Peyer's patch (tissue), 4 donors: ENCODE results near the gene FUT4. TPM values are rescaled to one million over a fixed set of nuclear protein-coding genes. Genes with fewer than 3 reads are reported as not detected.
A peak's percentile ranks its signal among the peaks of the same experiment; 100 is the strongest.

Experiments used
- DNase-seq, 3 donors: peaks; one replicate each; pipeline ENCODE4 v3.0.0-alpha.2; 2017 to 2019
- H3K27ac ChIP-seq, 4 donors: fragments of 200-600 bp; sonication (generic); one replicate each; pipeline ENCODE4 v1.5.1; 2016 to 2019
- H3K27me3 ChIP-seq, 2 donors: fragments of 200-600 bp; sonication (generic); one replicate each; pipeline ENCODE4 v1.5.1; 2019
- H3K36me3 ChIP-seq, 3 donors: fragments of 200-600 bp; sonication (generic); one replicate each; pipeline ENCODE4 v1.5.1; 2016 to 2019
- H3K4me1 ChIP-seq, 4 donors: fragments of 200-600 bp; sonication (generic); one replicate each; pipeline ENCODE4 v1.5.1; 2016 to 2019
- H3K4me3 ChIP-seq, 4 donors: fragments of 200-600 bp; sonication (generic); 1 replicate in 3 of 4; 2 replicates in 1 of 4; pipeline ENCODE4 v1.5.1; 2016 to 2019; ENCODE audit warnings: mild to moderate bottlenecking in 1 of 4
- H3K9me3 ChIP-seq, 4 donors: fragments of 200-600 bp; sonication (generic); one replicate each; pipeline ENCODE4 v1.5.1; 2016 to 2019; ENCODE audit warnings: mild to moderate bottlenecking in 1 of 4
- CTCF ChIP-seq, 6 experiments: fragments of 450-650 bp in 4 of 6; fragments of 200-600 bp in 2 of 6; sonication (generic) in 1 of 6; IDR thresholded peaks; one replicate each; pipeline ENCODE4 v1.5.1; 2017 to 2019; ENCODE audit warnings: antibody characterized with exemption in 6 of 6, mild to moderate bottlenecking in 3 of 6, moderate library complexity in 1 of 6
- POLR2A ChIP-seq, 2 donors: fragments of 450-650 bp; IDR thresholded peaks; one replicate each; pipeline ENCODE4 v1.5.1; 2017; ENCODE audit warnings: antibody characterized with exemption in 2 of 2, mild to moderate bottlenecking in 2 of 2, moderate library complexity in 2 of 2
- total RNA-seq, 4 donors: library from RNA; depleted of rRNA; stranded (reverse); fragments of >200 nt; gene quantifications; one replicate each; pipeline ENCODE4 v1.1.0, GENCODE V29; 2016

The FUT4 gene
- total RNA-seq, 4 donors from 2014 or later, result 9.1 to 34.3 (median 25.4) TPM

GRCh38 chr11:94507485-94507884 lies 36.2 kb upstream of the FUT4 start:
- Histone ChIP-seq H3K27ac (no peak overlapping the region), H3K4me3 (no peak overlapping the region), H3K9me3 (no peaks in the 10 kb centered on the region), H3K36me3 (no peaks in the 10 kb centered on the region), H3K4me1 (peaks cover 0 to 8% (median 0%) of the 10 kb centered on the region in 4 donors), H3K27me3 (no peaks in the 10 kb centered on the region)
- no peak for DNase-seq
- TF ChIP-seq CTCF (IDR thresholded peaks at IDR 0.05) (no peak), POLR2A (IDR thresholded peaks at IDR 0.05) (no peak)

- H3K27ac ChIP-seq, result no peak within 1 kb of the TSS
- no peaks in the 10 kb centered on the region for H3K36me3 ChIP-seq
- TF ChIP-seq CTCF (IDR thresholded peaks at IDR 0.05), result no peak
- TF ChIP-seq POLR2A (IDR thresholded peaks at IDR 0.05), result no peak
- peak within 1 kb of the TSS; percentile 38 to 68 (median 54) for H3K4me3 ChIP-seq
- no peaks in the 10 kb centered on the region for H3K9me3 ChIP-seq
- DNase-seq, result peak; percentile 32 to 72 (median 65)
- H3K4me1 ChIP-seq, result peaks cover 0 to 18% (median 0%) of the 10 kb centered on the region in 4 donors
- no peaks in the 10 kb centered on the region for H3K27me3 ChIP-seq
Measured at GRCh38 chr11:94511932-94512781, 31.6 kb upstream of the FUT4 start, which contains the start of gene C11orf97. C11orf97 (plus strand) TSS chr11:94512461; CDS start chr11:94512529, 68 bp downstream.

GRCh38 chr11:94513091-94513490 lies 30.6 kb upstream of the FUT4 start:
- H3K9me3 ChIP-seq, result no peaks in the 10 kb centered on the region
- peaks cover 0 to 18% (median 0%) of the 10 kb centered on the region in 4 donors for H3K4me1 ChIP-seq
- peak overlapping the region in 2 of 4 donors; percentile 67 to 68 for H3K4me3 ChIP-seq
- no peak overlapping the region for H3K27ac ChIP-seq
- TF ChIP-seq POLR2A (IDR thresholded peaks at IDR 0.05), result no peak
- no peak for TF ChIP-seq CTCF (IDR thresholded peaks at IDR 0.05)
- peak in 1 of 3 donors; percentile 50 for DNase-seq
- no peaks in the 10 kb centered on the region for H3K36me3 ChIP-seq
- H3K27me3 ChIP-seq, result no peaks in the 10 kb centered on the region

- no peak overlapping the region for H3K27ac ChIP-seq
- no peaks in the 10 kb centered on the region for H3K36me3 ChIP-seq
- no peak overlapping the region for H3K4me3 ChIP-seq
- DNase-seq, result no peak
- no peaks in the 10 kb centered on the region for H3K27me3 ChIP-seq
- H3K4me1 ChIP-seq, result peaks cover 0 to 18% (median 0%) of the 10 kb centered on the region in 4 donors
- no peak for TF ChIP-seq CTCF (IDR thresholded peaks at IDR 0.05)
- TF ChIP-seq POLR2A (IDR thresholded peaks at IDR 0.05), result no peak
- no peaks in the 10 kb centered on the region for H3K9me3 ChIP-seq
Measured at GRCh38 chr11:94515398-94515797, 28.3 kb upstream of the FUT4 start.

- H3K9me3 ChIP-seq, result no peaks in the 10 kb centered on the region
- no peaks in the 10 kb centered on the region for H3K27me3 ChIP-seq
- peaks cover 0 to 18% (median 0%) of the 10 kb centered on the region in 4 donors for H3K4me1 ChIP-seq
- H3K4me3 ChIP-seq, result no peak overlapping the region
- H3K27ac ChIP-seq, result no peak overlapping the region
- TF ChIP-seq POLR2A (IDR thresholded peaks at IDR 0.05), result no peak
- no peak for TF ChIP-seq CTCF (IDR thresholded peaks at IDR 0.05)
- no peak for DNase-seq
- no peaks in the 10 kb centered on the region for H3K36me3 ChIP-seq
Measured at GRCh38 chr11:94516725-94517124, 27.0 kb upstream of the FUT4 start.
